ENCODE measurements around the gene APOL4.
"Not testable (repeated sequence)": the region's sequence is repeated elsewhere in the genome, so short reads cannot be mapped to it uniquely, and the experiment has no call there.

Gene APOL4

DNA sequence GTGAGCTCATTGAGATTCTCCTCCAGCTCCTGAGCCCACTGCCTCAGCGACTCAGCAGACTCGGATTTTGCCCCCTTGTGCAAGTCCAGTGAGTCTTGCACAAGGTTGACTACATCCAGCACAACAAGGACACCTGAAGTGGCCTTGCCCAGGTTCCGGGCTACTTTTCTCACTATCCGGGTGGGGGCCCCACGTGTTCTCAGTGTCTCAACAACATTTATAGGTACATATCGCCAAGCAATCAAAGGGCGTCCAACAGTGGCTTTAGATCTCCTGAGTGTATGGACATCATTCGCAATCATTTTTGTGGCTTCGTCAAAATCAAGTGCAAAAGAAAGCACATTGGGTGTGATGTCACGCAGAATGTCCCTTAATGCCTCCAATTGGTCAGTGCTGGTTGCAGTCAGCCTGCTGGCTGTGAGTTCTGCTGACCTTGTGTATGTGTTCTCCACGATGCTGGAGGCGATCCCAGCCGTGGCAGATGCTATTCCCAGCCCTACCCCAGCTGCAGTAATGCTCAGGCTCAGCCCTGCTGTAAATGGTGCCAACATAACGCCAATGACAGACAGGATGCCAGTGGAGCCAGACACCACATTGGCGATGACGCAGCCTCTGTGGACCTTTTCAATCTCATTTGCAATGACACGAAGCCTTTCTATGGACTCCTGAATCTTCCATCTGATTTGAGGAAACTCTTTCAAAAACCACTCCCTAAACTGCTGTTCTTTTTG is 10.3 kb downstream of the APOL4 start:
- no peaks in the 10 kb centered on the region for H3K36me3 ChIP-seq (ENCODE audit: insufficient read depth, insufficient read length, low read length)
- no peak for TF ChIP-seq SUZ12 (IDR thresholded peaks at IDR 0.05; ENCODE audit: extremely low read depth, insufficient read depth, insufficient read length)
- no peak for TF ChIP-seq YY1 (IDR thresholded peaks at IDR 0.05; ENCODE audit: insufficient read depth, insufficient read length)
- no peak for TF ChIP-seq ZNF274 (IDR thresholded peaks at IDR 0.05; ENCODE audit: low read depth, low read length)
- no peak overlapping the region for H3K9ac ChIP-seq (ENCODE audit: insufficient read length, low read depth)
- H3K27me3 ChIP-seq (ENCODE audit: insufficient read depth, insufficient read length), result no peaks in the 10 kb centered on the region
- no peak for DNase-seq (ENCODE audit: low read depth, low spot score)
- 0 out of 2 replicates have a peak, but pooled peaks cover 5% of the 10 kb centered on the region for H3K9me3 ChIP-seq (ENCODE audit: insufficient read depth, low read length)
- no peak overlapping the region for H3K4me3 ChIP-seq (ENCODE audit: insufficient read length, low read depth)
- H3K4me1 ChIP-seq (ENCODE audit: insufficient read depth, insufficient read length), result no peaks in the 10 kb centered on the region

DNA sequence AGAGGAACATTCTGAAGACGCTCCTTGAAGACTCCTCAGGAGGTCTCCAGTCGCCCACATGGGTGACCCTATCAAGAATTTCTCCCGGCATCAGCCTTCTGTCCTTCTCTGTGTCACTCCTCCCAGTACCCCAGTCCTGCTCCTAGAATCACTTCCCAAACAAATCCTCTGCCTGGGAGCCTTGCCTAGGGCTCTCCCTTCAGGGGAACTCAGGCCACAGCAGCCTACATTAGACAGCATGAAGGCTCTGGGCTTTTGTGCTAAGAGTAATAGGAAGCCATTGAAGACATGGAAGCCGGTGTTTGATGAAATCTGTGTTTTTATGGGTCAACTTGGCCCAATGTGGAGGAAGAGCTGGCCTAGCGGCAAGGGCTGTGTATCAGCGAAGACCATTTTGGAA is 13.7 kb downstream of the APOL4 start:
- H3K27me3 ChIP-seq (ENCODE audit: insufficient read depth, insufficient read length); H3K9ac ChIP-seq (ENCODE audit: insufficient read length, low read depth); DNase-seq (ENCODE audit: low read depth, low spot score); H3K9me3 ChIP-seq (ENCODE audit: insufficient read depth, low read length); H3K4me3 ChIP-seq (ENCODE audit: insufficient read length, low read depth); H3K36me3 ChIP-seq (ENCODE audit: insufficient read depth, insufficient read length, low read length); H3K4me1 ChIP-seq (ENCODE audit: insufficient read depth, insufficient read length): not testable (repeated sequence)

DNA sequence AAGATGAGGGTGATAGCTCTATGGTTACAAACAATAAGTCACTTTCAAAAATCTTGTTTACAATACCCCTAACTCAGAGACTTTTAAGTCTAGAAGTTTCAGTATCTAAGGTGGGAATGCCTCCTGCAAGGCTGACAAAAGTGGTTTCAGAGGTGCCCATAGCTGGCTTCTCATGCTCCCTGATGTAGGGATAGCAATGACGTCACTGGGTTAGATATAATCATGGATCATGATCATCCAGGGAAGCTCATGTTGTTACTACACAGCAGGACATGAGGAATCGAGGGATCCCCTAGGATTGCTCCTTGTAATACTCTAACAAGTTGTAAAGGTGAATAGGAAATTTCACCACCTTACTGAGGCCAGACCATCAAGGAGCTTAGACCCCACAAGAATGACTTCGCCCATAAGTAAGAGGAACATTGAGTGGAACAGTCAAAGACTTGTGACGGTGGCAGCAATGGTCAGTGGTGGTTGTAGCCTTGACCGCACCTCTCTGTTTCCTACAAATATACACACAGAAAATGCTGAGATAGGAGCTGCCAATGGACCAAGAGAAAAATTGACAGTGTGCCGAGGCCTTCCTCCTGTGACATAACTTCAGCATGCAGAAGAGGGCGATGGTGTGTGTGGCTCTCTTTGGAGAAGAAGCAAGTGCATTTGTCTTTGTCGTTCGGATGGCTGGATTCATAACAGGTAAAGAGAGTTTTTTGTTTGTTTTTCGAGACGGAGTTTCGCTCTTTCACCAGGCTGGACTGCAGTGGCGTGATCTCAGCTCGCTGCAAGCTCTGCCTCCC is 15.6 kb downstream of the APOL4 start:
- H3K4me1 ChIP-seq (ENCODE audit: insufficient read depth, insufficient read length), result no peaks in the 10 kb centered on the region
- no peak for DNase-seq (ENCODE audit: low read depth, low spot score)
- TF ChIP-seq SUZ12 (IDR thresholded peaks at IDR 0.05; ENCODE audit: extremely low read depth, insufficient read depth, insufficient read length) (no peak), ZNF274 (IDR thresholded peaks at IDR 0.05; ENCODE audit: low read depth, low read length) (no peak), YY1 (IDR thresholded peaks at IDR 0.05; ENCODE audit: insufficient read depth, insufficient read length) (no peak)
- H3K4me3 ChIP-seq (ENCODE audit: insufficient read length, low read depth), result no peak overlapping the region
- no peaks in the 10 kb centered on the region for H3K36me3 ChIP-seq (ENCODE audit: insufficient read depth, insufficient read length, low read length)
- no peaks in the 10 kb centered on the region for H3K27me3 ChIP-seq (ENCODE audit: insufficient read depth, insufficient read length)
- no peak overlapping the region for H3K9ac ChIP-seq (ENCODE audit: insufficient read length, low read depth)
- H3K9me3 ChIP-seq (ENCODE audit: insufficient read depth, low read length), result 0 out of 2 replicates have a peak, but pooled peaks cover 2% of the 10 kb centered on the region

DNA sequence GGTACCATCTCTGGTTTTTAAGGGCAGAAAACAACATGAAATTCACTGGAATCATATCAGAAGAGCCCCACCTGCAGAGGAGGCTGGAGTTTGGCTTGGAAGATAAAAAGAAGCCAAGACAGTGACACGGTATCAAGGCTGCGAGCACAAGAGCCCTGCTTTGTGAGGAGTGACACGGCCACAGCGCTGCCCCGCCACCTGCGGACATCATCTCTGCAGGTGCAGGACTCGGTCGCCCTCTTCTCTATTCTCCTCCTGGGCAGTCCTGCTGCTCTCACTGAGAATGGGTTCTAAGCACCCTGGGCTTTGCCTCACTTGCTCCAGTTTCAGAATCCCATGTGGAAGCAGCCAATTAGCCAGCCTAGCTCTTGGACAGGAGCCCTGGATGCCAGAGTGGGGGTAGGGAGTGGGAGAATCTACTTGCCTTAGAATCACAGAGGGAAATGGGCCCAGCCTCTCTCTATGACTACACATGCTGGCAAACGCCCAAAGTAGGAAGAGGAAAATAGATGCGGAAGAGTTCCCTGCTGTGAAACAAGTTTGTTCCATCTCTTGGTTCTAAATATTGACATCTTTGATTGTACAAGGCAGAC is 17.1 kb downstream of the APOL4 start:
- DNase-seq (ENCODE audit: low read depth, low spot score), result no peak
- TF ChIP-seq YY1 (IDR thresholded peaks at IDR 0.05; ENCODE audit: insufficient read depth, insufficient read length) (no peak), ZNF274 (IDR thresholded peaks at IDR 0.05; ENCODE audit: low read depth, low read length) (no peak), SUZ12 (IDR thresholded peaks at IDR 0.05; ENCODE audit: extremely low read depth, insufficient read depth, insufficient read length) (no peak)

DNA sequence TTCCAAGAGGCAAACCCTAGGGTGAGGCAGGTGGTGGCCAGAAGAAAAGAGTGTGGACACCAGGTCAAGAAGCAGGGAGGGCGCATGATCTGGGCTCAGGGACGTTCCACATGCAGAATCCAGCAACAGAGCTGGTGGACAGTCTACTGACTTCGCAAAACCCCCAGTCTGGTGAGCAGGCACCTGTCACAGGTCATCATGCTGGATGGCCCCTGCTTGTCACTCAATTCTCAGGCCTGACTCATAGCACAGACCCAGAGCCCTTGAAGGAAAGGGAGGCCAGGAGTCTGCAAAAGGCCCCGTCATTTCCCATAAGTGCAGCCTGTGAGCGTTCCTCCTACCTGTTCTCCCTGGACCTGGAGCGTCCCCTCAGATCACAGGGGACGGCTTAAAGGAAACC is 18.2 kb downstream of the APOL4 start:
- Histone ChIP-seq H3K4me3 (ENCODE audit: insufficient read length, low read depth) (no peak overlapping the region), H3K4me1 (ENCODE audit: insufficient read depth, insufficient read length) (no peaks in the 10 kb centered on the region), H3K9ac (ENCODE audit: insufficient read length, low read depth) (no peak overlapping the region), H3K9me3 (ENCODE audit: insufficient read depth, low read length) (no peaks in the 10 kb centered on the region), H3K36me3 (ENCODE audit: insufficient read depth, insufficient read length, low read length) (no peaks in the 10 kb centered on the region), H3K27me3 (ENCODE audit: insufficient read depth, insufficient read length) (no peaks in the 10 kb centered on the region)
- no peak for DNase-seq (ENCODE audit: low read depth, low spot score)
- TF ChIP-seq ZNF274 (IDR thresholded peaks at IDR 0.05; ENCODE audit: low read depth, low read length) (no peak), YY1 (IDR thresholded peaks at IDR 0.05; ENCODE audit: insufficient read depth, insufficient read length) (no peak), SUZ12 (IDR thresholded peaks at IDR 0.05; ENCODE audit: extremely low read depth, insufficient read depth, insufficient read length) (no peak)

More for the DNA sequence above, 17.1 kb downstream of the APOL4 start:
- Histone ChIP-seq H3K36me3 (ENCODE audit: insufficient read depth, insufficient read length, low read length) (no peaks in the 10 kb centered on the region), H3K9me3 (ENCODE audit: insufficient read depth, low read length) (no peaks in the 10 kb centered on the region), H3K4me3 (ENCODE audit: insufficient read length, low read depth) (no peak overlapping the region), H3K27me3 (ENCODE audit: insufficient read depth, insufficient read length) (no peaks in the 10 kb centered on the region), H3K9ac (ENCODE audit: insufficient read length, low read depth) (no peak overlapping the region), H3K4me1 (ENCODE audit: insufficient read depth, insufficient read length) (no peaks in the 10 kb centered on the region)

DNA sequence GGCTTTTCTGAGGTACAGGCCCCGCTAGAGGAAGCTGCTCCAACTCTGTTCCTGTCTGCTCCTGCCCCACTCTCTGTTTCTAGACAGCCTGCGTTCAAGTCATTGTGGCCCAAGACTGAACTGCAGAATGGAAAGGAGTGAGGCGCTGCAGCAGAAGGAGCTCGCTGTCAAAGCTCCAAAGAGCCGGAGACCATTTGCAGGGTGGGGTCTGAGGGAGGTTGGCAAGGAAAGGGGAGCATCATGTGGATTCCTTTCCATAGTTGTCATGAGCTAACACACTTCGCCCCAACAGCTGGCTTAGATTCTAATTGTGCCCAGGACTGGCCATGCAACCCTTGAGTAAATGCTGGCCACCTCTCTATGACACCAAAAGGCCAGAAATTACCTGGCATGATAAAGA is 18.8 kb downstream of the APOL4 start:
- H3K4me3 ChIP-seq (ENCODE audit: insufficient read length, low read depth), result no peak overlapping the region
- no peaks in the 10 kb centered on the region for H3K36me3 ChIP-seq (ENCODE audit: insufficient read depth, insufficient read length, low read length)
- no peak overlapping the region for H3K9ac ChIP-seq (ENCODE audit: insufficient read length, low read depth)
- H3K9me3 ChIP-seq (ENCODE audit: insufficient read depth, low read length), result no peaks in the 10 kb centered on the region
- no peaks in the 10 kb centered on the region for H3K4me1 ChIP-seq (ENCODE audit: insufficient read depth, insufficient read length)
- no peaks in the 10 kb centered on the region for H3K27me3 ChIP-seq (ENCODE audit: insufficient read depth, insufficient read length)
- TF ChIP-seq YY1 (IDR thresholded peaks at IDR 0.05; ENCODE audit: insufficient read depth, insufficient read length), result no peak
- no peak for TF ChIP-seq SUZ12 (IDR thresholded peaks at IDR 0.05; ENCODE audit: extremely low read depth, insufficient read depth, insufficient read length)
- no peak for TF ChIP-seq ZNF274 (IDR thresholded peaks at IDR 0.05; ENCODE audit: low read depth, low read length)
- no peak for DNase-seq (ENCODE audit: low read depth, low spot score)

DNA sequence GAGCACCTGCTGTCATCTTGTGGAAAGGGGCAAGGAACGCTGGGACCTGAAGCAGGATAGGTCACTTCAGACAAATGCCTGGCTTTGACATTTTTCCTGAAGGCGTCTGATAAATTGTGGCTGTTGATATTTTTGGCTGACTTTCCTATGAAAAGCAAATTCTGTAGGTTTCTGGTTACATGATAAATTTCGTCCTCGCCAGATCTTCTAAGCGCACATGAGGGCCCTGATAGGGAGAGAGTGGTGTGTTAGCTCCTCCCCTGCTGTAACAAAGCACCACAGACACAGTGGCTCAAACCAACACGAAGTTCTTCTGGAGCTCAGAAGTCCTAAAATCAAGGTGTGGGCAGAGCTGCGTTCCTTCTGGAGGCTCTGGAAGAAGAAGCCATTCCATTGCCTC is 19.6 kb downstream of the APOL4 start:
- H3K9ac ChIP-seq (ENCODE audit: insufficient read length, low read depth), result no peak overlapping the region
- H3K9me3 ChIP-seq (ENCODE audit: insufficient read depth, low read length), result no peaks in the 10 kb centered on the region
- no peaks in the 10 kb centered on the region for H3K4me1 ChIP-seq (ENCODE audit: insufficient read depth, insufficient read length)
- no peaks in the 10 kb centered on the region for H3K27me3 ChIP-seq (ENCODE audit: insufficient read depth, insufficient read length)
- H3K4me3 ChIP-seq (ENCODE audit: insufficient read length, low read depth), result no peak overlapping the region
- no peaks in the 10 kb centered on the region for H3K36me3 ChIP-seq (ENCODE audit: insufficient read depth, insufficient read length, low read length)
- DNase-seq (ENCODE audit: low read depth, low spot score), result no peak
- TF ChIP-seq YY1 (IDR thresholded peaks at IDR 0.05; ENCODE audit: insufficient read depth, insufficient read length) (no peak), ZNF274 (IDR thresholded peaks at IDR 0.05; ENCODE audit: low read depth, low read length) (no peak), SUZ12 (IDR thresholded peaks at IDR 0.05; ENCODE audit: extremely low read depth, insufficient read depth, insufficient read length) (no peak)
